HG03196 (cell line): Measurements from ENCODE around the gene KIF26A.

ENCODE experiments used
- ATAC-seq: cut with Tn5 transposase; IDR thresholded peaks from one replicate; pipeline ENCODE4 v1.9.1; 2021; ENCODE audit not compliant: unreplicated experiment

Gene KIF26A

DNA sequence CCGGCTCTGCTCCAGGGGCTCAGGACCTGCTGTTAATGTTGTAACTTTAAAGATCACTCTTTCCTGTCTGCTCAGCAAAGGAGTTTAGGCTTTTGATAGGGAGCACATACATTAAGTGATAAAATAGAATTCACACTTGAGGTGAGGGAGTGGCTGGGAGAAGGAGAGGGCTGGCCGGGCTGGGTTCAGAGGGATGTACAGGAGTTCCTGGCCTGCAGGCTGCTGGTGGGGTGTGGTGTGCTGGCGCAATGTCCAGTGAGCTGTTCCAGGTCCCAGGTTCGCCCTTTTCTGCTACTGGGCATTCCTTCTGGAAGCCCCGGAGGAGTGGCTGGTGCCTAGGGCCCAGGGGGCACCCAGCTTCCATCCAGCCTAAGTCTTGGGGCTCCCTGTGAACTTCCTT lies 17.8 kb downstream of the KIF26A start:
- ATAC-seq = no peak

- no peak for ATAC-seq
Observed at GRCh38 chr14:104157016-104157928, 18.9 kb downstream of the KIF26A start.

DNA sequence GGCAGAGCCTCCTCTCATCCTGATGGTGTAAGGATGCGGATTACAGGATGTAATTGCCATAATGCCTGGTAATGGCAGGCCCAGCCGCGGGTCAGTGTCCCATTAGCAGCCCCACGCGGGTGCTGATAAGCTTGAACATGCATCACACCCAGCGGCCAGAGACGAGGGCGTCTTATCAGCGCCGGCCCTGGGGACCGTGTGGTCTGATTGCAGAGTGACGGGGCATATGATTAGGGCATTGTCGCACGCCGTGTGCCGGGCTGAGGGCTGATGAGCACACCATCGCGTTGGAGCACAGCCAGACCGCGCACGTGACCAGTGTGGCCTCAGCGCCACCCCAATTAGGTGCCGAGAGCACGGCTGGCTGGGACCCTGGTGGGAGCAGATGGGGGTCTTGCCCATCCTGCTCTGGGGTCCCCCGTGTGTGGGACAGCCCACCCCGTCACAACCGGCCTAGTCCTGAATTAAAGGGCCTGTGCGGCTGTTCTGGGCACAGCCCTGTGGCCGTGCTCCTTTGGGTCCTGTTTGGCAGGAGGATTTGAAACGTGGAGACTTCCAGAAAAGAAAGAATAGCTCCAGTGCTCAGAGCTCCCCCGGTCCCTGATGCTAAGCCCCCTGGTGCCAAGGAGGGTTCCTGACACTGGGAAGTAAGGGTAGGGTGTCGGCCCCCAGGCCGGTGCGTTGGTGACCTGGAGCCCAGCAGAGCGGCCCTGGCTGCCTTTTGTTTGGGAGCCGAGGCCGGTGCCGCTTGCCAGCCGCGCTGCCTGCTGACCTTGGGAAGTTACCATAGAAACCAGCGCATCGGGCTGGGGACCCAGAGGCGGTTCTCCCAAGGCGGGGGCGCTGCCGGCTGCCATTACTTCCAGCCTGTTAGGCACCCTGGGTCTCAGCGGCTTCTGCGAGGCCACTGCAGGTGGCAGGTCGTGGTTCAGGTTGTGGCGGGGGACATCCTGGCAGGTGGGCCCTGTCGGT lies 20.7 kb downstream of the KIF26A start:
- no peak for ATAC-seq

GRCh38 chr14:104159990-104160389 lies 21.6 kb downstream of the KIF26A start:
- no peak for ATAC-seq

DNA sequence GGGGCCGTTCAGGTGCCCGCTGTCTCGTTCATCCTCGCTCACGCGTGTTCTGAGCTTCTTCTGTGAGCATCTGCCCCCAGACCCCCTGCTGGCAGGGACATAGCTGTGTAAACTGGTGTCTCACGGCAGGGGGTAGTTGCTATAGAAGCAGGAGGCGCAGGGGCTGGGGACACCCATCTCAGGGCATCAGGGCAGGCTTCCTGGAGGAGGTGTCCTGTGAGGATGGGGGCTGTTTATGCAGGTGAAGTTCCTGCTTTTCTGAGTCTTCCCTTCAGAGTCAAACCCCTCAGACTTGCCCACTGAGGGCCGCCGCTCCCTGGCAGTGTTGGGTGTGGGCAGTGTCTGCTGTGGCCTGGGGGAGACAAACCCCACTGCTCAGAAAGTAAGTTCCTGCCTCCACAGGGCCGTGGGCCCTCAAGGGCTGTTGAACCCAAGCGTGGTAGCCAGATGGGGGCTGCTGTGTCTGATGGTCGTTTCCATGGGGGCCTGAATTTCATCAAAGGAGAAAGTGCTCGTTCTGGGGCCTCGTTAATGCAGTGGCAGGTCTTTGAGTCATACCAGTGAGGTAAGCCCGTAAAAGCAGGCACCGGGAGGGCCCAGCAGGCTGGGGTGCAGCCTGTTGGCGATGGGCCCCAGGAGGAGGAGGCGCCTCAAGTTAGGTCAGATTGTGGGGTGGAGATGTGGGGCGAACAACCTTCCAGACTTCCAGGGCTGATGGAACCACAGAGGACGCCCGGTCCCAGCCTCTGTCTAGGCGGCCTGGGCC lies 23.4 kb downstream of the KIF26A start:
- ATAC-seq = no peak

GRCh38 chr14:104162495-104162894 lies 24.1 kb downstream of the KIF26A start:
- ATAC-seq = no peak

- no peak for ATAC-seq
Observed at GRCh38 chr14:104163541-104163940, 25.2 kb downstream of the KIF26A start.

DNA sequence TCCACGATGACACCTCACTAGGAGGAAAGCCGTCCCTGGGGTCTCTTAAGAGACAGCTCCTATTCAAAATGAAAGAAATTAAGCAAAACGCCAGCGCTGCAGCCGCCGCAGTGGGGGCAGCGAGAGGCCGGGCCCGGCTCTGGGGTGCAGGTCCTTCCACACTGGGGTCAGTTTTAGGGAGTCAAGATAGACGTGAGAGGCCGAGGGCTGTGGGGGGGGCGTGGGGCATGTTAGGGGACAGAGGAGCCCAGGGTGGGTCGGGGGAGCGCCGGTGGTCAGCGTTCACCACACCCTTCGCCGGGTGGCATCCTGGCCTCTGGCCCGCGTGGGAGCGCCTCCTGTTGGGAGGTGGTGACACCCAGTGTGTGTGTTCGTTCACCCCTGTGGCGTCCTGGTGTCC lies 25.7 kb downstream of the KIF26A start:
- no peak for ATAC-seq

GRCh38 chr14:104164512-104164911 lies 26.1 kb downstream of the KIF26A start:
- ATAC-seq = no peak

- no peak for ATAC-seq
Observed at GRCh38 chr14:104166698-104167097, 28.3 kb downstream of the KIF26A start.

- no peak for ATAC-seq
Observed at GRCh38 chr14:104168603-104169002, 30.2 kb downstream of the KIF26A start.

DNA sequence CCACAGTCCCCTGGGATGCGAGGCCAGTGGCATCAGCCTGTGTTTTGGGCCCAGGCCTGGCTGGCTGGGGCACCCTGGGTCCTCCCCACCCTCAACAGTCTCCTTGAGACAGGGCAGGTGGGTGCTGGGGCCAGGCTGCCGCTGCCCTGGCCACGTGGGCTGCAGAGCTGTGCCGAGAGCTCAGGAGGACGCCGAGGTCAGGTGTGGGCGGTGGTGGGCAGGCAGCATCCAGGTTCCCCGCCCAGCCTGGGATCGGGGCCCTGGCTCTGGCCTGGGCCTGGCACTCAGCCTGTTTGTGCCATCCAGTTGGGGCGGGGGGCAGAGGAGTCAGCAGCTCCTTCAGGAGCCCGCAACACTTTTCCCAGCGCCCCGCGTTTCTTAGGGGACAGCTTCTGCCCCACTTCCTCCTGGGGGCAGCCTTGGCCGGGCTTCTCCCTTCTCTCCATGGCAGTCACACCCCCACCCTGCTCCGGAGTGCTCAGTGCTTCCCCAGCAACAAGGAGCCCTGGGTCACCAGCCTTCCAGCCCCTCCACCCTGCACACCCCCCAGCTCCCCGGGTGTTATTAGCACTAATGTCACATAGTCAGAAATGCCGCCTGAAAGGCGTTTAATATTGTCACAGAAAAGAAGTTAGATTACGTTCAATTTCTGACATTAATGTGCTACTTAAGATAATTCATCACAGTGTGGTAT lies 30.8 kb downstream of the KIF26A start:
- no peak for ATAC-seq

DNA sequence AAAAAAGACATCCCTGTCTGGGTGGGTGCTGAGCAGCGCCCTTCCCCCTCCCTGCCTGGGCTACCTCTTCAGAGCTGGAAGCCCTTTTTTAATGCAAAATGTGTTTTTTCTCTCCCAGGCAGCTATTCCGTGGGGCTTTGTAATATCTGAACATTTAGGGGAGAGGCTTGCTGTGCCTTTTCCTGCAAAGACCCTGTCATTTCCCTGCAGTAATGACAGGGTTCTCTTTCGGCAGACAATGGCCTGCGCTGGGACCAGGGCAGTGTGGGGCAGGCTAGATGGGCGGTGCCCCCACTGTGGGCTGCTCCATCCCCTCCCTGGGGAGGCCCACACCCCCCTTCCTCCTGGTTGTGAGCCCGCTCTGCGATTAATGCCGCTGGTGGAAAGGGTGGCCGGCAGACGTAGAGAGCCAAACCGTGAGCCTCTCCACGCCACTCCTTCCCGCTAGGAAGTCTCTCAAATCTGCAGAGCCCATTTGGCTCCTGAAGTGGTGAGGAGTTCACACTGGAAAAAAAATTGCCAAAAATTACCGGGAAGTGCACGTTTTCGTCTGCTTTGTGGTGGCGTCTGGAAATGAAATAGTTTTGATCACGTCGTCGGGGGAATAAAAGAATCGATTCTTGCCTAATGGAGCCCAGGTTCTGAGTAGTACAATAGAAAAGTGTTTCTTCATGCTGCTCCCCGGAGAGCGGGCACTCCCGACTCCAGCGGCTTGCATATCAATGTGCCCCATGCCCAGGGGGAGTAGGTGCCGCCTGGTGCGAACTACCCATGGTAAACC lies 31.5 kb downstream of the KIF26A start:
- ATAC-seq = no peak

DNA sequence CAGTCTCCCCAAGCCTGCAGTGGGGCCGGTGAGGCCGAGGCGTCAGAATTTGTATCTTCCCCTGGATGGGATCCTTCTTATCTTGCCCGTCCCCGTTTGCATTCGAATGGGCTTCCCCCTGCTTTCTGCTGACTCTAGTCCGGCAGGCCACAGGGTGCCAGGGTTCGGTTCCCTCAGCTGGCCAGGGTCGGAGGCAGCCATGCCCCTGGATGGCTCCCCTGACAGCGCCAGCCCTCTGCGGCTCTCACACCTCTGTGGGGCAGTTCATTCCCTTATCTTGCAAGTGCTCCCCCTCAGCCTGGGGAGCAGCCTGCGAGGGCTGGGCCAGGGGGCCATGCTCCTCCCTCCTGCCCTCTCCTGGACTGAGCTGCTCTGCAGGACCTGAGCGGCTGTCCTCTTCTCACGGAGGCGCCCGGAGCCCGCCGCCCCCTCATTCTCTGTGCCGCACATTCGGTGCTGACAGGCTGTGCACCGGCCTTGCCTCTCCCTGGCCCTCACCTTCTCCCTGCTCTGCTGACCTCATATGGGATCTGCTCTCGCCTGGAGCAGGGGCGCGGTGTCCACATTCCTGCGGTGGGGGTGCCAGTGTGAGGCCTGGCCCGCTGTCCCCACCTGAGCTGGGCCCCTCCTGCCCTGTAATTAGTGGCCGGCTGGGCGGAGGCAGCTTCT lies 32.8 kb downstream of the KIF26A start:
- no peak for ATAC-seq

- ATAC-seq = no peak
Observed at GRCh38 chr14:104171895-104172294, 33.5 kb downstream of the KIF26A start.

DNA sequence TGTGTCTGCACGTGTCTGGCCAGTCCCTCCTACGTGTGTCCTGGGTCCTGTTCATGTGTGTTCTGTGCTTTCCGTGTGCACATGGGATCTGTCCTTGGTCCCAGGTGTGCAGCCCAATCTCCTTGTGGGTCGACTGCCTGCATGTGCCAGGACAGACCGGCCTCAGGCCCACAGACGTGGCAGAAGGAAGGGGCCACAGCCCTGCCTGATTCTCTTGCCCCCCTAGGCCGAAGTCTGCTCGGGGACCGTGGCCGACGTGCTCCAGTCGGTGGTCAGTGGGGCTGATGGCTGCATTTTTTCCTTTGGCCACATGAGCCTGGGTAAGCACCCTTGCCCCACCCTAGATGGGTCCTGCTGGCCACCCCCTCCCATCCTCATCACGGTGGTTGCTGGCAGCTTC lies 34.0 kb downstream of the KIF26A start:
- no peak for ATAC-seq

GRCh38 chr14:104172880-104173279 lies 34.5 kb downstream of the KIF26A start:
- ATAC-seq = no peak

DNA sequence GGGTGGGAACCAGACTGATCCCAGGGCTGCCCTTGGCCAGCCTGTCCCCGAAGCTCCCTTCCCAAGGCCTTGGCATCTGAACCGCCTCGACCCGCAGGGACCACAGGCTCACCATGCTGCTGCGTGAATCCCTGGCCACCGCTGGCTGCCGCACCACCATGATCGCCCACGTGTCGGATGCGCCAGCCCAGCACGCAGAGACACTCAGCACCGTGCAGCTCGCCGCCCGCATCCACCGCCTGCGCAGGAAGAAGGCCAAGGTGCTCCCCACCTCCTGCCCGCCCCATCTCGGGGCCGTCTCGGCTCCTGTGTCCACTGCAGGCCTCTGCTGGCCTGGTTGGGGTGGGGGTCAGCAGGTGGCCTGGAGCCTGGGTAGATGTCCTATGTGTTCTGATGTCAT lies 35.7 kb downstream of the KIF26A start:
- no peak for ATAC-seq

DNA sequence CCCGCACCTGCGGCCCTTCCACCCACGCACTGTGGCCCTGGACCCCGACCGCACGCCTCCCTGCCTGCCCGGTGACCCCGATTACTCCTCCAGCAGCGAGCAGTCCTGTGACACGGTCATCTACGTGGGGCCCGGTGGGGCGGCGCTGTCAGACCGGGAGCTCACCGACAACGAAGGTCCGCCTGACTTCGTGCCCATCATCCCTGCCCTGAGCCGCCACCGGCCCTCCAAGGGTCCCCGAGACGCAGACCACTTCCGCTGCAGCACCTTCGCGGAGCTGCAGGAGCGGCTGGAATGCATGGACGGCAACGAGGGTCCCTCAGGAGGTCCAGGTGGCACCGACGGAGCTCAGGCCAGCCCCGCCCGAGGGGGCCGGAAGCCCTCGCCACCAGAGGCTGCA lies 36.7 kb downstream of the KIF26A start:
- ATAC-seq = no peak
